GM12874 (cell line): ENCODE data around the gene SLC25A1.

Source experiments
- TF ChIP-seq, protein P1 (sequence below): IDR thresholded peaks from 2 replicates; pipeline ENCODE4 v1.5.1; 2011; ENCODE audit warnings: low read depth, mild to moderate bottlenecking, control low read depth, low read length, moderate library complexity; ENCODE audit not compliant: insufficient read depth

SLC25A1 gene

DNA sequence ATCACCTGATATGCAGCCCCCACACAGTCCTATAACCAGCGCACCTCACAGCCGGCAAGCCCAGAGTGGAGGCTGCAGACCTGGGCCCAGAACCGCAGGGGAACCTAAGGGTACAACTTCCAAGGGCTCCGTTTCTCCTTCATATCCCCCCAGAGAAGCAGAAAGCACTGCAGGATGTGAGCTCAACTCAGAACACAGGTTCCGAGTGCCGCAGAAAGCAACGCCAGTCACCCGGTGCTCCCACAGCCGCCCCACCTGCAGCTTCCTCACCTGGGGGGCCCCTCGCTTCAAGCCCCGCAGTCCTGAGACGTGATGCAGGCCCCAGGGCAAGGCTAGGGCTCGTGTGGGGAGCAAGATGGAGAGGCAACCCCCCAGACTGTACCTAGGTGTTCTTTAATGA, 45.0 kb downstream of the SLC25A1 start:
- TF ChIP-seq, protein P1, sequence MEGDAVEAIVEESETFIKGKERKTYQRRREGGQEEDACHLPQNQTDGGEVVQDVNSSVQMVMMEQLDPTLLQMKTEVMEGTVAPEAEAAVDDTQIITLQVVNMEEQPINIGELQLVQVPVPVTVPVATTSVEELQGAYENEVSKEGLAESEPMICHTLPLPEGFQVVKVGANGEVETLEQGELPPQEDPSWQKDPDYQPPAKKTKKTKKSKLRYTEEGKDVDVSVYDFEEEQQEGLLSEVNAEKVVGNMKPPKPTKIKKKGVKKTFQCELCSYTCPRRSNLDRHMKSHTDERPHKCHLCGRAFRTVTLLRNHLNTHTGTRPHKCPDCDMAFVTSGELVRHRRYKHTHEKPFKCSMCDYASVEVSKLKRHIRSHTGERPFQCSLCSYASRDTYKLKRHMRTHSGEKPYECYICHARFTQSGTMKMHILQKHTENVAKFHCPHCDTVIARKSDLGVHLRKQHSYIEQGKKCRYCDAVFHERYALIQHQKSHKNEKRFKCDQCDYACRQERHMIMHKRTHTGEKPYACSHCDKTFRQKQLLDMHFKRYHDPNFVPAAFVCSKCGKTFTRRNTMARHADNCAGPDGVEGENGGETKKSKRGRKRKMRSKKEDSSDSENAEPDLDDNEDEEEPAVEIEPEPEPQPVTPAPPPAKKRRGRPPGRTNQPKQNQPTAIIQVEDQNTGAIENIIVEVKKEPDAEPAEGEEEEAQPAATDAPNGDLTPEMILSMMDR, result no peak

DNA sequence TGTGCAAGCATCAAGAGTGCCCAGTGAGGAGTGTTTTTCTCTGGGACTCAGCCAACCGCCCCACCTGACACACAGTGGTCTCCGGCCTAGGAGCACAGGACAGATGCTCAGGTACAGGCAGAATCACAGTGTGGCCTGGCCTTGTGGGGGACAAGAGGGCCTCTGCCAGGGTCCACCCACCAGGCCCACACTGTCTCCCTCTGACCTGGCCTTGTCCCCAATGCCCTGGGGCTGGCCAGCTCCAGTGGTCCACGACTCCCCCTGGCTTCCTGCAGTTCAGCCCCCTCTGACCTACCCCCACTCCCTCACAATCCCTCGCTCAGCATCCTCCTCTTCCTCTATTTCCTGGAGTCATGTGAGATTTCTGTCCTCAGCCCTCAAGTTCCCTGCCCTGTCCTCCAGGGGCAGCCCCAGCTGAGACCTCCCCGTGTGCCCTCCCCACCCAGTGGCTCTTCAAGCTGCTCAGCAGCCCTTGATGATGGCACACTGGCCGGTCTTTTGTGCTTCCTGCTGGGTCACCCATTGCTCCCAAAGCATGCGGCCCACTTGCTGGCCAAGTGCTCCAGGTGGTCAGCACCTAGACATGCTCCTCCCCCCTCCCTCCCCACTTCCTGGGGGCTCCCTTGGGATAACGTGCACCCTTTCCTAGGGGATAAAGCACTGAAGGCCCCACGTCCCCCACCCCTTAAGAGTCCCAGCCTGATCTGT, 45.7 kb downstream of the SLC25A1 start:
- TF ChIP-seq, protein P1, result no peak

DNA sequence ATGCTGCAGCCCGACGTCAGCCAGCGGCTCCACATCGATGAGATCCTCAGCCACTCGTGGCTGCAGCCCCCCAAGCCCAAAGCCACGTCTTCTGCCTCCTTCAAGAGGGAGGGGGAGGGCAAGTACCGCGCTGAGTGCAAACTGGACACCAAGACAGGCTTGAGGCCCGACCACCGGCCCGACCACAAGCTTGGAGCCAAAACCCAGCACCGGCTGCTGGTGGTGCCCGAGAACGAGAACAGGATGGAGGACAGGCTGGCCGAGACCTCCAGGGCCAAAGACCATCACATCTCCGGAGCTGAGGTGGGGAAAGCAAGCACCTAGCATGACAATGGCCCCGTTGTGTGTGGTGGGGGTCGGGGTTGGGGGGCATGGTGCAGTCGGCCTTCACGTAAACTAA, 46.4 kb downstream of the SLC25A1 start:
- TF ChIP-seq, protein P1, result no peak

DNA sequence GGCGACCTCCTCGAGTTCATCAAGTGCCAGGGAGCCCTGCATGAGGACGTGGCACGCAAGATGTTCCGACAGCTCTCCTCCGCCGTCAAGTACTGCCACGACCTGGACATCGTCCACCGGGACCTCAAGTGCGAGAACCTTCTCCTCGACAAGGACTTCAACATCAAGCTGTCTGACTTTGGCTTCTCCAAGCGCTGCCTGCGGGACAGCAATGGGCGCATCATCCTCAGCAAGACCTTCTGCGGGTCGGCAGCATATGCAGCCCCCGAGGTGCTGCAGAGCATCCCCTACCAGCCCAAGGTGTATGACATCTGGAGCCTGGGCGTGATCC, 46.9 kb downstream of the SLC25A1 start:
- TF ChIP-seq, protein P1, result no peak

DNA sequence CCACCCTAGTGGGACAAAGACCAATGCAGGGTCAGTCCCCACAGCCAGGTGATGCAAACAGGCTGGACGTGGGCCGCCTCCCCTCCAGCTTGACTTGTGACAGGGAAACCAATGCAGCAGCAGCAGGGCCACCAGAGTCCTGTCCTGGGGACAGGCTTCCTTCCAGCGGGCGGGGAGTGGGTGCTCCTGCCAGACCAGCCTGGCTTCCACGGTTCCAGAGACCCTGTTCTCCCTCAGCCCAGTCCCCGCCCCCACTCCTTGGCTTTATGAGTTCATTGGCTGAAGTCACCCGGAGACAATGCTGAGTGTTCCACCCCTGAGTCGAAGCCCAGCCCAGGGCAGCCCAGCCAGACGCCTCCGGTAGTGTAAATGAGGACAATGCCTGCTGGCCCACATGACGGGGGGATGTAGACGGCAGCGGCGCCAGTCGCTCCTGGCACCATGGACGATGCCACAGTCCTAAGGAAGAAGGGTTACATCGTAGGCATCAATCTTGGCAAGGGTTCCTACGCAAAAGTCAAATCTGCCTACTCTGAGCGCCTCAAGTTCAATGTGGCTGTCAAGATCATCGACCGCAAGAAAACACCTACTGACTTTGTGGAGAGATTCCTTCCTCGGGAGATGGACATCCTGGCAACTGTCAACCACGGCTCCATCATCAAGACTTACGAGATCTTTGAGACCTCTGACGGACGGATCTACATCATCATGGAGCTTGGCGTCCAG, 47.4 kb downstream of the SLC25A1 start, which contains the start of gene TSSK2:
TSSK2 (plus strand) TSS at position 350 of the 726 bp plus-strand sequence; CDS start at position 442, 92 bp downstream.
- TF ChIP-seq, protein P1, result no peak

DNA sequence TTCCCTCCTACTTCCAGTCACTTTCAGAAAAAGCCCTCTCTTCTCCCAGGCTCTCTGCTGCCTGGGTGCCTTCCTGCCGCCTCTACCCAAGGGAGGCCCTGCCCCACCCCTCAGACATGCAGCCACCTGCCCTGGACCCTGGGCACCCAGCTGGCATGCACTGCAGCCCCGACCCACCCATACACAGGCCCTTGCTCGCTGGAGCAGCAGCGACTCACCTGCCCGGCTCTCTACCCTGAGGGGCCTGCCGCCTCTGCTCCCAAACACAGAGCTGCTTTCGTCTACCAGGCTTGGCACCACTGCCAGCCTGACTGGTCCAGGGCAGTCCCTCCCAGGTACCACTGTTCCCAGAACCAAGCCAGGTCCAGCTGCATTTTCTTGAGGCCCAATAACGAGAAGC, 48.7 kb downstream of the SLC25A1 start:
- TF ChIP-seq, protein P1, result no peak

DNA sequence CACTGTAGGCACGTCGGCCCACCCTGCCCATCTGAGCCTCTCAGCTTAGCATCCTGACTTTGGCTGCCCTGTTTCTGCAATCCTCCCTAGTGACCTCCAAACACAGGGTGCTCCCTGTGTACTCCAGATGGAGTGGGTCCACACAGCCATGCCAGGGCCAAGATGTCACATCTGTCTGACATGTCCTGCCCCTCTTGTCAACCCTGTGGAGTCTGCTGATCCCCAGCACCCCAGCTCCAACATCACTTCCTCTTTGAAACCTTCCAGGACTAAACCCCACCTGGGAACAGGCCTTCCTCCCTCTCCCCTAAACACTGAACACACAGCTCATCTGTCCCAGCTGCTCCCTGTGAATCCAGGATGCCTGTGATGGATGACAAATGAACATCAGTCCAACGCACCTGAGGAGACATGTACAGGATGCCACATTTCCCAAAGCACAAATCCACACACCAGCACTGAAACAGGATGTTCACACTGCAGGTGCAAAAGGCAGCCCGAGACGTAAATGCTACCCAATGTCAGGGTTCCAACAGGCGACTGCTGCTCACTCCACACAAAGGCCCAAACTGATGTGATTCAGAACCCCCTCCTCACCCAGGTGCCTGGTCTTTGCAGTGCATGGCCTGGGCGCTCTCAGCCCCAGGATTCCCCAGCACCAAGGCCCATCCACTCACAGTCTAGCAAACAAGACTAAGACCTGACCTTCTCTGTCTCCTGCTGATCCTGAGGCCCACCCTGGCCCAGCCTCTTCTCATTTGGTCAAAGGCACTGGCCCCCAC, 49.4 kb downstream of the SLC25A1 start:
- TF ChIP-seq, protein P1, result no peak
